GM21381 (cell line): ENCODE results near the gene RPS3.

Experiments
- ATAC-seq: cut with Tn5 transposase; IDR thresholded peaks from one replicate; pipeline ENCODE4 v1.9.1; 2021; ENCODE audit warnings: mild to moderate bottlenecking, moderate library complexity; ENCODE audit not compliant: unreplicated experiment

Gene RPS3

GRCh38 chr11:75433443-75433842, 34.1 kb downstream of the RPS3 start:
- no peak for ATAC-seq

GRCh38 chr11:75434051-75434450, 34.7 kb downstream of the RPS3 start:
- ATAC-seq, result no peak

DNA sequence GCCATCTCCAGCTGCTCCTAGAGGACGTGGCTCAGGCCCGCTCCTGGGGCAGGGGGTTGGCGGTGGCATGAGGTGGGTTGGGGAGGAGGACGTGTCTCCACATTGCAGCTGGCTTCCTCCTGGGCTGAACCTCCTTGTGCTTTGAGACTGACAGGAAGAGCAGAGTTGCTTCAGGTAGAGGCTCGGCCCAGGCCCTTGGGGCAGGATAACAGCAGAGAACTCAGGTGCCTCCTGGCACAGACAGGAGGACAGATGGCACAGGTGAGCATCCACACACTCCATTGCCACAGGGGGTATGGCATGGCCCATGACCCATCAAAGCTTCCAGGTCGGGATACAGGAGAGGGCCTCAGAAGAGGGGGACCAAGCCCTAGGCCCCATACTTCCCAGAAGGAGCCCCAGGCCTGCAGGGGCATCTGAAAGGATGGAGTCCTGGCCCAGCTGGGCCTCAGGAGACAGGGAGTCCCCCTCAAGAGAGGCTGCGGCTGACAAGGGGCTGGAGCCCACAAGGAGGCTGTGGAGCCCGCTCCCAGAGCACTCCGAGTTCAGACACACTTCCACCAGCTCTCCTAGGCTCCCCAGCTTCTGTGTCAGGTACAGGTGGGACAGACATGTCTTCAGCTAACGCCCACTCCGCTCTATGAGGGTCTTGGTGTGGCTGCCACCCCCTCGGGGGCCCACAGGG, 35.7 kb downstream of the RPS3 start:
- ATAC-seq, result no peak

GRCh38 chr11:75435571-75435925, 36.2 kb downstream of the RPS3 start:
- no peak for ATAC-seq

DNA sequence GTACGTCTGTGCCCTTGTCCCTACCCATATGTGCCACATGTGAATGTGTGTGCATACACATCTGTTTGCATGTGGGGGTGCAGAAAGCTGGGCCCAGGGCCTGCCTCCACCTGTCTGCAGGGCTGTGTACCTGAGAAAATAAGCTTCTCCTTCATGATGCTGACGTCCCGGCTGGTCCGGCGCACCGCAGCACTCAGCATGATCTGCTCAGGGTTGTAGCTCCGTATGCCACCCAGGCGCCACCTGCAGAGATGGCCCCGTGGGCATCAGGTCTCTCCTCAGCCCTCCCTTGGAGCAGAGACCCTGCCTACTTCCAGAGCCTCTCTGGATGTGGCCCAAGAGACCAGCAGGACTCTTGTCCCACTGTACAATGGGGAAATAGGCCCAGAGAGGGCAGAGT, 37.5 kb downstream of the RPS3 start:
- ATAC-seq, result no peak

DNA sequence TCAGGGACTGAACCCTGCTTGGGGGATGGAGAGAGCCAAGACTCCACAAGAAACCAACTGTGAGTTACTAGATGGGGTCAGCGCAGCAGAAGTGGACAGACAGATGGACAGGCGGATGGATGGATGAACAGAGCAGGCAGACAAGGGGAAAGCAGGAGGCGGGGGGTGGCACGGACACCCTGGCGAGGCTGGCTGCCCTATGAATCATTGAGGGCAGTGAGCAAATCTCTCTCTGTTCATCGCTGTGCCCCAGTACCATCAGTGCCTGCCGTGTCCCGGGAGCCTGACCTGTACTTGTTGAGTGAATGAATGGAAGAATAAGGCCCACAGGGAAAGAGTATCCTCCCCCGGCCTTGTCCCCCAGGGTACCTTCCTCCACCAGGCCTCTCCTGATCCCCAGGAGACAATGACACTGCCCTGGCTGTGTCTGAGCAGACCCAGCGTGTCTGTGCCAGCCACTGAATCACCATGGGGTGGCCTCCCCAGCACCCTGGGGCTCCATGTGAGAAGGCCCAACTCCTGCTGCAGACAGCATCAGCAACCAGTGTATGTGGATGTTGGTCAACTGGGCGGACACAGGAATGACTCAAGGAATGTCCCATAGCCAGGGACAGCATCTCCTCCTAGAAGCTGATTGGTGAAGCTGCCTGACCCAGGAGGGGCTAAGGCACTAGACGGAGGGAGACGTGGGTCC, 38.8 kb downstream of the RPS3 start:
- ATAC-seq, result no peak

- no peak for ATAC-seq
These were observed 39.7 kb downstream of the RPS3 start for GRCh38 chr11:75439026-75439425.

DNA sequence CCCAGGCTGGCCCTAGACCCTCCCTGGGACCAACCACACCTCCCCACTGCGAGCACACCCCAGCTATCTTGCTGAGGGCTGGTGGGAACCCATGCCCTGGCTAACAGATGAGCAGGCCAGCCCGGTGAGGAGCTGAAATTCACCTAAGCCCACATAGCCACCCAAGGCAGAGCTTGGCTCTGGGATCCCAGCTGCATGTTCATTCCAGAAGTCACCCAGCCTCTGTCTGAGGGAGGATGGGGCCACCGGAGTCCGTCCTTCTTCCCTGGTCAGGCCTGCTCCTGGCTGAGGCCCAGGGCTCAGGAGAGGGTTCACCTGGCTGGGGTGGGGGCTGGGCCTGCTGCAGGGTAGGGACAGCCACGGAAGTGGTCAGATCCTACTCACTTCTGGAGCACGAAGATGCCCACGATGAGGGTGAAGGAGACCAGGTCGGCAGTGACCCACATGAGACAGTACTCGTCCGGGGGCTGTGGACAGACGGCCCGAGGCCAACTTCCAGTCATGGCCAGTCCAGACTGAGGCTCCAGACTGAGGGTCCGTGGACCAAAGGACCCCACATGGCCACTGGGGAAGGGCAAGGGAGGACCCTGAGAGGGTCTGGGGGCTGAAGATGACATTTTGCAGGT, 40.3 kb downstream of the RPS3 start:
- ATAC-seq, result no peak

- no peak for ATAC-seq
These were observed 41.9 kb downstream of the RPS3 start for GRCh38 chr11:75440960-75441803.

GRCh38 chr11:75441804-75442132, 42.5 kb downstream of the RPS3 start:
- ATAC-seq, result no peak

GRCh38 chr11:75442161-75442885, 43.0 kb downstream of the RPS3 start:
- ATAC-seq, result no peak

- no peak for ATAC-seq
These were observed 43.7 kb downstream of the RPS3 start for GRCh38 chr11:75443043-75443442.

- ATAC-seq, result no peak
These were observed 46.1 kb downstream of the RPS3 start for GRCh38 chr11:75445315-75445953.

DNA sequence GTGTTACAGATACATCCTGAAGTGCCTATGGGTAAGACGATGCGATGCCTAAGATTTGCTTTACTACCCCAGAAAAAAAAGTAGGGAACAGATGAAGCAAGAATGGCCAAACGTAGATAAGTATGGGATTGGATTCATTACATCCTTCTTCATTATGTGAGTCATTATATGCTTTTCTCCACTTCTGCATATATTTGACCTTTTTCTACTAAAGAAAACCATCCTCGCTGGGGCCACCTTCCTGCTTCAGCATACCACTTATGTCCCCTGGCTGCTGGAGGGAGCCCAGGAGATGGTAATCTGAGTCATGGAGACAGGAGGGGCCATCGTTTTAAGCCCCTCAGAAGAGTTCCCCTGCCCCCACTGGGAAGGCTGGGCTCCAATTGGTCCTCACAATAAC, 48.1 kb downstream of the RPS3 start:
- ATAC-seq, result no peak

DNA sequence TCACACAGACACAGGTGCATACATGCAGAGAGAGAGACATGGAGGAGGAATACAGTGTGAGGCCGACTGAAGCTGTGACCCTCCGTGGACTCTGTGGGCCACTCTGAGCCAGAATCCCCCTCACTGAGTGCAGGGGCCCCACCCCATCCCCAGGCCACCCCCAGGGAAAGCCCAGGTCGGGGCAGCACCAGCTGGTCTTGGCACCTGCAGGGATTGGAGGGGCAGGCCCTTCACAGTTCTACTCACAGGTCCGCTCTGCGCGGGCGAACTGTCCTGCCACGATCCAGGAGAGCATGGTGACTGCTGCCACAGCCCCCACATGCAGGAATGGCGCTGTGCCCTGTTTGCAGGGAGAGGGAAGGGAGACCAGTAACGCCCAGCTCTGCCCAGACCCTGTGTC, 50.0 kb downstream of the RPS3 start:
- ATAC-seq, result no peak

DNA sequence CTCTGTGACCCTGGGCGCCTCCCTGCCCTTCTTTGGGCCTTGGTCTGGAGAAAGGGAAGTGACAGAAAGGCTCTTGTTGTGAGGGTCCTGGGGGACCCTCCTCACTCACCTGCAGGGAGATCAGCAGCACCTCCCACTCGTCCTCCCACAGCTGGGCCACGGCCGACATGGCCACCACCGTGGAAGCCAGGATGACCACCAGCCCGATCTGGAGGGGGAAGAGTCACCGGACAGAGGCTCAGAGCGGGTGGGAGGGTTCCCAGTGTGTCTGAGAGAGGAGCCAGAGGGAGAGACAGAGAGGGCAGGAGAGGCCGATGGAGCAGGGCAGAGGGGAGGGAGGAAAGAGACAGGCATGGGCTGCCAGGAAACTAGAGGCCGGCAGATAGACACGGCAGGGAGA, 50.5 kb downstream of the RPS3 start:
- ATAC-seq, result no peak

- ATAC-seq, result no peak
These were observed 50.9 kb downstream of the RPS3 start for GRCh38 chr11:75450236-75450635.

DNA sequence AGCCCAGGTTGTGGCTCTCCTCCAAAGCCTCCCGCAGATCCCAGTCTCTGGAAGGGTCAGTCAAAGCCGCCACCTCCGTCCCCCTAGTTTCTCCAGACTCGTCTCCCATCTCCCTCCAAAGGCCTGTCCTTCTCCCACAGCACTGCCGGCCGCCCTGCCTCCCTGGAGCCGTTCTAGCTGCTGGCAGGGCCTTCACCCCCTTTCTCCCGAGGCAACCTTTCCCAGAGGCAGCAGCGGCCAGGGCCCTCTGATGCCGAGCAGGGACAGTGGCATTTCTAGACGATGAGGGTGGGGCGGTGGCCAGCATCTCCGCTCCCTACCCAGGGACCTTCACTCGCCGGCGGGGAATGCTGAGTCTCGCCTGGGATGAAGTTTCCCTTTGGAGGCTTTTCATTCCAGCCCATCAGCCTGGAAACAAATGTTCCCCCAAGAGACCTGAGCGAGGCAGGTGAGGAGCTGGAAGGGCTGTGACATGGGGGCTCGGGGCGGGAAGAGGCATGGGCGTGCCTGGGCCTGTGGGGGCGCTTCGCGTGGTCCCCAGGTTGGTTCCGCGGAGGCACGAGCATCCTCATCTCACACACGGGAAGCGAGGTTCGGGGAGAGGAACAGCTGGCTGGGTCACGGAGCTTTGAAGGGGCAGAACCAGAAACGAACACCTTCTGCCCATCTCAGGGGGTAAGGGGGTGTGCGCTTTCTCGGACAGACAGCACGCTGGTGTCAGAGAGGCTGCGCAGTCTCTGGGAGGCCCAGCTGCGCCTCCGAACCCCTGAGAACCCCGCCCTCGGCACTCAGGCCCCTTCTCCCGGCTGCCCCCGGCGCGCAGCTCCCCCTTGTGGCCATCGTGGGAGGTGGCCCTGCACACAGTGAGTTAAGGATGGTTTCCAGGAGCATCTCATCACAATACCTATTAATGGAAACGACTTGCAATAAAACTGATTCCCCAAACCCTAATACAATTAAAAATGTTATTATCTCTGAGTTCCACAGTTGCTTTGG, 51.8 kb downstream of the RPS3 start:
- ATAC-seq, result no peak

GRCh38 chr11:75453916-75454655, 54.8 kb downstream of the RPS3 start:
- ATAC-seq, result no peak
